ENCODE results near the gene PNKP. TPM values are rescaled to one million over a fixed set of nuclear protein-coding genes. Genes with fewer than 3 reads are reported as not detected.

PNKP gene
- total RNA-seq, 4 donors from 2014 or later: 33.9 to 69.7 (median 50.2) TPM

DNA sequence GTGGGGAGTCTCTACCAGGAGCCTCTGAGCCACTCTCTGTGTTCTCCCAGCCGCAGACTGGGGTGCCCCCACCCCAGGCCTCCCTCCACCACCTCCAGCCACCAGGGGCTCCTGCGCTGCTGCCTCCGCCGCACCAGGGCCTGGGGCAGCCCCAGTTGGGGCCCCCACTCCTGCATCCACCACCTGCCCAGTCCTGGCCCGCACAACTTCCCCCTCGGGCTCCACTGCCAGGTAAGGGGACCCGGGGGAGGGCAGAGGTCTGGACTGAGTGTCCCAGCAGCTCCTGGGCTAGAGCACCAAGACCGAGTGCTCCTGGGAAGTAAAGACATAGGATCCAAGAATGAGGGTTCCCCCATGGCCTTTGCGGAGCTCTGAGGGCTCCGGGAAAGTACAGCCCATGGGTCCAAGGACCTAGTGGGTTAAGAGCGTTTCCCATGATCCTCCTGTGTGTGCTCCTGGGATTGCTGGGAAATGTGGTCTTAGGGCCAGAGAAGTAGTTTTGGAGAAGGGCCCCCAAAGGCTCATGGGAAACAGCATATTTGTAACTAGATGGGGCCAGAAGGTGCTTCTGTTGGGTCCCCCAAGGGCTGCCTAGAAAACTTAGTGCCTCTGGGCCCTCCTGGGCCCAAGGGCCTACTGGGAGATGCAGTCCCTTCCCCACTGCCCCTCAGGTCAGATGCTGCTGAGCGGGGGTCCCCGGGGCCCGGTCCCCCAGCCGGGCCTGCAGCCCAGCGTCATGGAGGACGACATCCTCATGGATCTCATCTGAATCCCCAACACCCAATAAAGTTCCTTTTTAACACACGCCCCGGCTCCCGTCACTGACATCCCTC, 31.0 kb downstream of the PNKP start:
- TF ChIP-seq CTCF (IDR thresholded peaks at IDR 0.05): no peak
- DNase-seq (ENCODE audit: low spot score) (no peak), ATAC-seq (ENCODE audit: low FRiP score) (no peak)

DNA sequence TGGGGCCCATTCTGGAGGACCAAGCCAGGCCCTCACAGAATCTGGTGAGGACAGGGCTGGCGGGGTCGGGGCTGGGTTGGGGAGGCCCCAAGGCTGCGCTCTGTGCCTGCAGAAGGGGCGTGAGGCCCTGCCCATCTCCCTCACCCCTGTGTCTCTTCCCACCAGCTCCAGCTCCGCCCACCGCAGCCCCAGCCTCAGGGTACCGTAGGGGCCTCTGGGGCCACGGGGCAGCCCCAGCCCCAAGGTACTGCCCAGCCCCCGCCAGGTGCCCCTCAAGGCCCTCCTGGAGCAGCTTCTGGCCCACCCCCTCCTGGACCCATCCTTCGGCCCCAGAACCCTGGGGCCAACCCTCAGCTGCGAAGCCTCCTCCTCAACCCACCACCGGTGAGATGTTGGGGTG, 31.8 kb downstream of the PNKP start:
- no peak for DNase-seq (ENCODE audit: low spot score)
- no peak for ATAC-seq (ENCODE audit: low FRiP score)
- no peak for TF ChIP-seq CTCF (IDR thresholded peaks at IDR 0.05)

GRCh38 chr19:49833599-49833998, 33.8 kb downstream of the PNKP start:
- DNase-seq (ENCODE audit: low spot score) (no peak), ATAC-seq (ENCODE audit: low FRiP score) (no peak)
- no peak for TF ChIP-seq CTCF (IDR thresholded peaks at IDR 0.05)

DNA sequence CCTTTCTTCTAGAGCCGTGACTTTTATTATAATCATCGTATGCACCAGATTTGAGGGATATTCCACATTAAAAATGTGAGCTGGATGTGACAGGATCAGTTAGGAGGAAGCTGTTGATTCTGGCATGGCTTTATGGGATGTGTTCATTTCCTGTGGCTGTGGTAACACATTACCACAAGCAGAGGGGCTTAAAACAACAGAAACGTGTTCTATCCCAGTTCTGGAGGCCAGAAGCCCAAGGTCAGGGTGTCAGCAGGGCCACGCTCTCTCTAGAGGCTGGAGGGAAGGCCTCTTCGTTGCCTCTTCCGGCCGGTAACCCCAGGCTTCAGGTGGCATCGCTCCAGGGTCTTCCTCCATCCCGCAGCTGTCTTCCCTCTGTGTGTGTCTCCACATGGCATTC, 34.8 kb downstream of the PNKP start:
- DNase-seq (ENCODE audit: low spot score) (no peak), ATAC-seq (ENCODE audit: low FRiP score) (no peak)
- TF ChIP-seq CTCF (IDR thresholded peaks at IDR 0.05): no peak

- no peak for DNase-seq (ENCODE audit: low spot score)
- no peak for ATAC-seq (ENCODE audit: low FRiP score)
- no peak for TF ChIP-seq CTCF (IDR thresholded peaks at IDR 0.05)
These were observed 35.8 kb downstream of the PNKP start for GRCh38 chr19:49831592-49831991.

DNA sequence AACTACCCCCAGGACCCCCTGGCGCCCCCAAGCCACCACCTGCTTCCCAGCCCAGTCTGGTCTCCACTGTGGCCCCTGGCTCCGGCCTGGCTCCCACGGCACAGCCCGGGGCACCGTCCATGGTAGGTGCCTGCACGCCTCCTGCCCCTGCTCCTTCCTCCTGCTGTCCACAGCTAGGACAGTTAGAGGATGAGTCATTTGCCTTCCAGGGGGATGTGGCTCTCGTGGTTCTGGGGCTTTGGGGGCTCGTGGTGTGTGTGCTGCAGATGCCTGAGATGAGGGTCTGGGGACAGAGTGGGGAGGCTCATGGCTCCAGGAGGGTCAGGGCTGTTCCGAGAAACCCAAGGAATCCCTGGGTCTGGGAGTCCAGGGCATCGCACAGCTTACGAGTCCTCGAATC, 36.6 kb downstream of the PNKP start:
- no peak for ATAC-seq (ENCODE audit: low FRiP score)
- TF ChIP-seq CTCF (IDR thresholded peaks at IDR 0.05): no peak

GRCh38 chr19:49829721-49830120, 37.7 kb downstream of the PNKP start:
- no peak for ATAC-seq (ENCODE audit: low FRiP score)
- no peak for DNase-seq (ENCODE audit: low spot score)
- no peak for TF ChIP-seq CTCF (IDR thresholded peaks at IDR 0.05)

More for the DNA sequence above, 36.6 kb downstream of the PNKP start:
- no peak for DNase-seq (ENCODE audit: low spot score)
